ENCODE measurements around the gene NAALADL2. TPM values are rescaled to one million over a fixed set of nuclear protein-coding genes. Genes with fewer than 3 reads are reported as not detected.

The NAALADL2 gene
- total and polyA plus RNA-seq, 2 of the 4 experiments (the other 2 are of a cell fraction), result 3.8 to 19.2 TPM

GRCh38 chr3:175672119-175672689 is 813.1 kb downstream of the NAALADL2 start:
- no peaks in the 10 kb centered on the region for H3K36me3 ChIP-seq (ENCODE audit: control insufficient read depth, insufficient read depth, low read length)
- peak overlapping the region; percentile 29; the same call in 1 of the 2 replicates for H3K27ac ChIP-seq (ENCODE audit: insufficient read depth, low read length)
- H3K4me1 ChIP-seq (ENCODE audit: control insufficient read depth, insufficient read depth, low read length), result peaks cover 2% of the 10 kb centered on the region; the same call in 1 of the 2 replicates
- no peak overlapping the region for H3K14ac ChIP-seq (replicated peaks; ENCODE audit: low read depth, low read length)
- intact Hi-C loops (cut with micrococcal nuclease), result loop anchor here (5.0 kb wide), 1 partner anchor 260 kb away; no protein-coding TSS in a partner anchor
- peak overlapping the region; percentile 37; the same call in 1 of the 2 replicates for H3K4me3 ChIP-seq (ENCODE audit: insufficient read depth, low read depth, low read length)
- H3K79me1 ChIP-seq (ENCODE audit: low read depth in 1 of 2, low read length in 2 of 2), result no peaks in the 10 kb centered on the region
- H2BK120ac ChIP-seq (ENCODE audit: low read depth, low read length), result peak overlapping the region; percentile 72; the same call in 1 of the 2 replicates
- H3K27me3 ChIP-seq (ENCODE audit: control insufficient read depth, insufficient read depth, low read length), result no peaks in the 10 kb centered on the region
- H2BK15ac ChIP-seq (ENCODE audit: low read depth, low read length), result no peak overlapping the region
- CTCF ChIA-PET, result no interaction called here
- no peak overlapping the region for H2AFZ ChIP-seq (replicated peaks; ENCODE audit: low read length, poor library complexity)
- dilution Hi-C loops (cut with HindIII; ENCODE audit: low sequenced_read_pairs, unreplicated experiment), result no loop called here
- no peak for TF ChIP-seq POLR2A (IDR thresholded peaks at IDR 0.05; ENCODE audit: low read depth, low read length)
- TF ChIP-seq MAFK (IDR thresholded peaks at IDR 0.05; ENCODE audit: low read depth, low read length), result no peak
- TF ChIP-seq CTCF (conservative IDR thresholded peaks at IDR 0.05; ENCODE audit: low read depth, low read length), result no peak
- TF ChIP-seq MXI1 (IDR thresholded peaks at IDR 0.05; ENCODE audit: borderline replicate concordance, low read depth, low read length), result no peak
- TF ChIP-seq NFE2L2 (IDR thresholded peaks at IDR 0.05; ENCODE audit: low read depth, low read length), result no peak
- DNase-seq (peak; percentile 63), ATAC-seq (ENCODE audit: low read depth) (peak; percentile 83)
- H4K5ac ChIP-seq (ENCODE audit: low read depth, low read length), result peak overlapping the region; percentile 73; the same call in 1 of the 2 replicates
- peak overlapping the region; percentile 82 for H3K18ac ChIP-seq (ENCODE audit: low read depth, low read length)
- no peak overlapping the region; the same call in 1 of the 2 replicates for H3K23ac ChIP-seq (ENCODE audit: low read depth, low read length)
- H2AK5ac ChIP-seq (ENCODE audit: low read depth, low read length), result no peak overlapping the region
- WGBS, 2 experiments (ENCODE audit: extremely low coverage in 2 of 2, insufficient read length in 1 of 2), result no CpG with 5 or more reads among the region's 6 CpGs
- peak overlapping the region; percentile 18 for H3K56ac ChIP-seq (ENCODE audit: extremely low read depth, insufficient read depth, low read length)
- H3K4me2 ChIP-seq (ENCODE audit: low read depth, low read length), result peak overlapping the region; percentile 66
- H3K9ac ChIP-seq (ENCODE audit: low read depth, low read length), result peak overlapping the region; percentile 9; the same call in 1 of the 2 replicates
- H4K91ac ChIP-seq (ENCODE audit: insufficient read depth, low read depth, low read length), result peak overlapping the region; percentile 66; the same call in 1 of the 2 replicates
- peak overlapping the region; percentile 93 for H2BK5ac ChIP-seq (ENCODE audit: low read depth, low read length, poor library complexity, severe bottlenecking)
- H2AK9ac ChIP-seq (replicated peaks; ENCODE audit: low read depth, low read length, poor library complexity), result no peak overlapping the region
- peak overlapping the region; percentile 22; the same call in 1 of the 2 replicates for H3K4ac ChIP-seq (ENCODE audit: low read depth, low read length)
- peak overlapping the region; percentile 44 to 49; a peak in 3 of 4 replicates for H4K8ac ChIP-seq (ENCODE audit: low read depth in 2 of 2, low read length in 2 of 2)
- H4K20me1 ChIP-seq (ENCODE audit: insufficient read depth, low read length), result no peaks in the 10 kb centered on the region
- H3K9me1 ChIP-seq (ENCODE audit: insufficient read depth, low read length), result no peaks in the 10 kb centered on the region
- H3K9me3 ChIP-seq (ENCODE audit: control insufficient read depth, insufficient read depth, low read length), result no peaks in the 10 kb centered on the region
- POLR2A ChIA-PET (ENCODE audit: unreplicated experiment), result no interaction called here
- BruUV-seq (replicated peaks), result no TSS peak
- in situ Hi-C loops (cut with MboI; ENCODE audit: low sequenced_read_pairs), result no loop called here
- H2BK20ac ChIP-seq (ENCODE audit: low read depth, low read length), result peak overlapping the region; percentile 45

Measured in IMR-90 (cell line).